ENCODE results near the gene HERC4.

HERC4 gene

DNA sequence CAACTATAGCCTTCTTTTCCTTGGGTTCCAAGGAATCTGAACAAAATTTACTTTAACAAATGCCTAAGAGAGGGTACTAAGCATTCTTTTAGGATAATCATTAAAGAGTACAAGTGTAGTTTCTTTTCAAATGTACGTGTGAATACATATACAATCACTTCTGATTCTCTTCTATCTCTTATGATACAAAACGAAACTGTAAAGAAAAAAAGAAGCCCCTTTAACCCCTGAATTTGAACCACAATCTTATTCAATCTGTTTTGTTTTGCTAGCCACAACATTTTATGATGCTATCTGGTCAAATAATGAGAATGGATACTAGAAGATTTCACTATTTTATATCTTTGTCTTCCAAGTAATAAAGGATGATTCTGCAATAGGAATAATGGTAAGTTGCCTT is 141.9 kb downstream of the HERC4 start:
- TF ChIP-seq, protein P1, sequence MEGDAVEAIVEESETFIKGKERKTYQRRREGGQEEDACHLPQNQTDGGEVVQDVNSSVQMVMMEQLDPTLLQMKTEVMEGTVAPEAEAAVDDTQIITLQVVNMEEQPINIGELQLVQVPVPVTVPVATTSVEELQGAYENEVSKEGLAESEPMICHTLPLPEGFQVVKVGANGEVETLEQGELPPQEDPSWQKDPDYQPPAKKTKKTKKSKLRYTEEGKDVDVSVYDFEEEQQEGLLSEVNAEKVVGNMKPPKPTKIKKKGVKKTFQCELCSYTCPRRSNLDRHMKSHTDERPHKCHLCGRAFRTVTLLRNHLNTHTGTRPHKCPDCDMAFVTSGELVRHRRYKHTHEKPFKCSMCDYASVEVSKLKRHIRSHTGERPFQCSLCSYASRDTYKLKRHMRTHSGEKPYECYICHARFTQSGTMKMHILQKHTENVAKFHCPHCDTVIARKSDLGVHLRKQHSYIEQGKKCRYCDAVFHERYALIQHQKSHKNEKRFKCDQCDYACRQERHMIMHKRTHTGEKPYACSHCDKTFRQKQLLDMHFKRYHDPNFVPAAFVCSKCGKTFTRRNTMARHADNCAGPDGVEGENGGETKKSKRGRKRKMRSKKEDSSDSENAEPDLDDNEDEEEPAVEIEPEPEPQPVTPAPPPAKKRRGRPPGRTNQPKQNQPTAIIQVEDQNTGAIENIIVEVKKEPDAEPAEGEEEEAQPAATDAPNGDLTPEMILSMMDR (IDR thresholded peaks at IDR 0.05) = no peak

DNA sequence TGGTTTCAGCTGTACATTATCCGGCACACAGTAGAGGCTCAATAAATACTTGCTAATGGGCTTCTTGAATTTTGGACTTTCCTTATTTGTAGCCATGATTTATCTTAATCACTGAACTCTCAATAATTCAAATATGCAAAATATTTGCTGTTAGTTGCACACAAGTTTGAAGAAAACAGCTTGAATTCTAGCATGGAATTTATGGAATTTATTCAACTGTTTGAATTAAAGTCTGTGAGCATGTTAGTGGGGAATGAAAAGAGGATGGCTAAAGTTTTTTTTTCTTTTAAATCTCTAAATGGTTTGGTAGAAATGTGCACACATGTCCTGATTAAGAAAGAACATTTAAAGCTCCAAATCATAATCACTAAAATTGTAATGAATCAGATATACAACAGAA is 148.1 kb downstream of the HERC4 start:
- TF ChIP-seq, protein P1 (IDR thresholded peaks at IDR 0.05) = no peak

DNA sequence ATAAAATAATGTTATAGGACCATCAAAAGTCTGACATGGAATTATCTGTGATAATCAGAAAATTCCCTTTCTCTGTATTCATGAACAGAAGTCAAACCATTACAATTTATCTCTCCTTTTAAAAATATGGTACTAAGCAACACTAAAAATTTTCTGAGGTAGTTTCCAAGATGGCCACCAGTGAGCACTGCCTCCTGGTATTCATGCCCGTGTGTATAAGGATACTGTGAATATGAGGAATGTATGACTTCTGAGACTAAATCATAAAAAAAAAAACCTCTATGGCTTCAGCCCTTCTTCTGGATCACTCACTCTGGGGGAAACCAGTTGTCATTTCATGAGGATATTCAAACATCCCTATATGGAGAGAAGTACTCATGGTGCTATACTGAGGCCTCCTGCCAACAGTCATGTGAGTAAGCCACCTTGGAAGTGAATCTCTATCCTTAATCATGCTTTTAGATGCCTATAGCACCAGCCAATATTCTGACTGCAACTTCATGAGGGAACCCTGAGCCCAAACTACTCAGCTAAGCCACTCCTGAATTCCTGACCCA is 149.6 kb downstream of the HERC4 start:
- TF ChIP-seq, protein P1 (IDR thresholded peaks at IDR 0.05) = no peak

DNA sequence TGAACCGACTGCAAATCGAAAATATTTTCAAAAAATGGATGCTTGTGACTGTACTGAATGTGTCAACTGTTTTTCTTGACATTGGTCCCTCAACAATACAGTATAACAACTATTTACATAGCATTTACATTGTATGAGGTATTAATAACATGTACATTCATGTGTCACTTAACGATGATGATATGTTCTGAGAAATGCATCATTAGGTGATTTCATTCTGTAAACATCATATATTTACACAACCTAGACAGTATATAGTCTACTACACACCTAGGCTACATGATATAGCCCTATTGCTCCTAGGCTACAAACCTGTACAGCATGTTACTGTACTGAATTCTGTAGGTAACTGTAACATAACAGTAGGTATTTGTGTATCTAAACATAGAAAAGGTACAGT is 150.9 kb downstream of the HERC4 start:
- TF ChIP-seq, protein P1 (IDR thresholded peaks at IDR 0.05) = no peak

DNA sequence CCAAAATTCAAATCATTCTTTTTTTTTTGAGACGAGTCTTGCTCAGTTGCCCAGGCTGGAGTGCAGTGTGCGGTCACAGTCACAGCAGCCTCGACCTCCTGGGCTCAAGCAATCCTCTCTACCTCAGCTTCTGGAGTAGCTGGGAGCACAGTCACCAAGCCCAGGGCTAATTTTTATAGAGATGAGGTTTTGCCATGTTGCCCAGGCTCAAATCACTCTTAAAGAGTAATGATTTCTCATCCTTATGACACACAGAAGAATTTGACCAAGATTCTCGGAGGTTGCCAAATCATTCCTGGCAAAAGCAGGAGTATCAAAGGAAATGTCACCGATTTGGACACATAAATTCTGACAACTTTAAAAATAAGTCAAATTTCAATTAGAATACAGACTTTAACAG is 151.5 kb downstream of the HERC4 start:
- TF ChIP-seq, protein P1 (IDR thresholded peaks at IDR 0.05) = no peak

DNA sequence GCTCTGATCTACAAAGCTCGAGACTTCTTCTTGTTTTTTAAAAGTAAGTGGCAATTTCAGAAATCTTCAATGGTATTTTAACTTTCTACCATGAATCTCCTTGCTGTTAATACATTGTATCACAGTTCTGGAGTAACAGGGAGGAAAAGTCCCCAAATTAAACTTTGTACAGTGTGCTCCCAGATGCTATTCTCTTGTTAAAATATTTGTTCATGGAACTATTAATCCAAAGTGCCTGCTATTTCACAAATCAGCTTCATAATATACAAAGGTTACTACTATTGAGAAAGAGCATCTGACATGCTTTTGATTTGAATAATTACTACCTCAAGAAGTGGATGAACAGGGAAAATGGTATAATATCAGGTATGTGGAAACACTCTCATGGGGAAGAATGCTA is 154.0 kb downstream of the HERC4 start:
- TF ChIP-seq, protein P1 (IDR thresholded peaks at IDR 0.05) = no peak

DNA sequence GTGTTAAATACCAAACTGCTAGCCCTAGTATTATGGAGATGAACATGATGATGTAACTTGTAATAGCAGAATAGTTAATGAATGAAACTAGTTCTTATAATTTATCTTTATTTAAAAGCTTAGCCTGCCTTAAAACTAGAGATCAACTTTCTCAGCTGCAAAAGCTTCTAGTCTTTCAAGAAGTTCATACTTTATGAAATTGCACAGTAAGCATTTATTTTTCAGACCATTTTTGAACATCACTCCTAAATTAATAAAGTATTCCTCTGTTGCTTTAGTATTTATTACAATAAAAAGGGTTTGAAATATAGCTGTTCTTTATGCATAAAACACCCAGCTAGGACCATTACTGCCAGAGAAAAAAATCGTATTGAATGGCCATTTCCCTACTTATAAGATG is 157.4 kb downstream of the HERC4 start:
- TF ChIP-seq, protein P1 (IDR thresholded peaks at IDR 0.05) = no peak

DNA sequence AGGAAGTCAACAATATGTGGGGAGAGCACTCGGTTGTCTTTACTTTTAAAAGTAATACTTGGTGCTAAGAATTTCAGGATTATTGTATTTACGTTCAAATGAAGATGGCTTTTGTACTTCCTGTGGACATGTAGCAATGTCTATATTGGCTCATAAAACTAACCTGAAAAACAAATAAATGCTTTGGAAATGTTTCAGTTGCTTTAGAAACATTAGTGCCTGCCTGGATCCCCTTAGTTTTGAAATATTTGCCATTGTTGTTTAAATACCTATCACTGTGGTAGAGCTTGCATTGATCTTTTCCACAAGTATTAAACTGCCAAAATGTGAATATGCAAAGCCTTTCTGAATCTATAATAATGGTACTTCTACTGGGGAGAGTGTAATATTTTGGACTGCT is 157.9 kb downstream of the HERC4 start:
- TF ChIP-seq, protein P1 (IDR thresholded peaks at IDR 0.05) = no peak

All from LNCAP (cell line).